Measurements from ENCODE around the gene KRAS.

The KRAS gene

DNA sequence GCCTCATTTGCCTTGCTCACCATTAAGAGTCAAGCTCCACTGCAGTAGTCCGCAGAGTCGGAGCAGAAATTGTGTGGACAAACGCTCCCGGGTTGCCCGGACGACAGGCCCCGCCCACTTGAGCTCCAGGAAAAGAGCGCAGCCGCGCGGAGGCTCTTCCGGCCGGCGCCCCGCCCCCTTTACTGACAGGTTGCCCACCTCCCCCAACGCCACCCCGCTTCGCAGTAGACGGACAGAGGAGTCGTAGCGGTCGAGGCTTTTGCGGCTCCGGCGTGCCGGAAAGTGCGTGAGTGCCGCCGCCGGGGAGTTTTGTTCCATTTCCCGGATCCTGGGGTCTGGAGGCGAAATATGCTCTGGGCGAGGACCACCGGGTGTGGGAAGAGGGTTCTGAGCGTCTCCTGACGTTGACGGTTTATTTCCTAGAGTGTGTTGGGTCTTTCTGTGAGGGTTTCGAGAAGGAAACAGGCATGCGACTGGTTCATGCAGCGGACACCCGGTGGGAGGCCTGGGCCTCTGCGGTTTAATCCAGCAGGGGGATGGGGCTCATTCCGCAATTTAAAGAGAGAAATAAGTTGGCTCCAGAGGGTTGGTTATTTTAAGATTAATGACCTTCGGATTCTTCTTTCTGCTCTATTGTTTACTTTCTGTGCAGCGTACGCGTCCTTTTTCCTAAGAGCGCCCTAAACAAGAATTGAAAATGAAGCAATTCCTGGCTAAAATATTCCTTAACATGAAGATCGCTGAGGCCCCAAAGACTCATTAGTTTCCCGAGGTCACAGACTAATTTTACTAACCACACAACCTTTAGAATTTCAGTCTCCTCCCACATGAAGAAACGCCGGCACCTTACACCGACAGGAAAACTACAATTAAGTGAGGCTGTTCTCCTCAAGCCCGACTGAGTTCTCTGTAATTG lies 55.4 kb downstream of the KRAS start, which contains the start of the genes DNAI7 and ETFRF1:
Gene DNAI7, minus strand, starts transcription at position 105 of the 916 bp plus-strand sequence. Its CDS starts 82 bp downstream, at position 23.
Gene ETFRF1, plus strand, starts transcription at position 182 of the 916 bp plus-strand sequence. CDS start 8,720 bp downstream, outside the sequence.
- peak; percentile 87 to 97 (median 91) for DNase-seq (ENCODE audit: low read depth in 2 of 3, low spot score in 1 of 3)

DNA sequence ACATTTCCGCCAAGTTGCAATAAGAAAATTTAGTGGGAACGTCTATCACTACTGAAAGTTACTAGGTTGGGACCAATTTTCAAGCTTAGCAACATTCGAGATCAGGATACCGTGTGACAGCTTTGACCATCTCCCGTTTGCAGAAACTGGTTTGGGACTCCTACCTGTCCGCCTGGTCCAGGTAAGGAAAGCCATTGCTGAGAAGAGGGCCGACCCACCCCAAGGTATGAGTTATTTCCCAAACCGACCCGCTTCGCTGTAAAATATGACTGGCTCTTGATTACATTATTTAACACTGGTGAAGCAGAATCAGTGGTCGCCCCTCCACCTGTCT lies 56.0 kb downstream of the KRAS start:
- no peak for DNase-seq (ENCODE audit: low read depth in 2 of 3, low spot score in 1 of 3)

DNA sequence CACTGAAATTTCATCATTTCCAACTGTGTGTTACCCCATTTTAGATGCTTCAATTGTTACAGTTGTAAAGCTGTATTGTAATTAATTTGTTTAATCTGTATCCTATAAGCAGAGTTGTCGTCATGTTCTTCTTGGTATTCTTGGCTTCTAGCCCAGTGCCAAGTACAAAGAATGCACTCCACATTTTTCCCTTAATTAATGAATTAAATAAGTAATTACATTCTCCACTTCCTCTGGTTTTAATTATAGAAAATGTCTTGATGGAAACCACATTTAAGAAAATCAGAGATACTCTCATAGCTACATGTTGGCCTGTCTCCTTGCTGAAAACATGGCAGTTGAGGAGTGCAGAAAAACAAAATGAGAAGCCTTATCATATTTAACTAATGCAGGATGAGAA lies 56.5 kb downstream of the KRAS start:
- no peak for DNase-seq (ENCODE audit: low read depth in 2 of 3, low spot score in 1 of 3)

- no peak for DNase-seq (ENCODE audit: low read depth in 2 of 3, low spot score in 1 of 3)
Measured at GRCh38 chr12:25190793-25191192, 59.9 kb downstream of the KRAS start.

DNA sequence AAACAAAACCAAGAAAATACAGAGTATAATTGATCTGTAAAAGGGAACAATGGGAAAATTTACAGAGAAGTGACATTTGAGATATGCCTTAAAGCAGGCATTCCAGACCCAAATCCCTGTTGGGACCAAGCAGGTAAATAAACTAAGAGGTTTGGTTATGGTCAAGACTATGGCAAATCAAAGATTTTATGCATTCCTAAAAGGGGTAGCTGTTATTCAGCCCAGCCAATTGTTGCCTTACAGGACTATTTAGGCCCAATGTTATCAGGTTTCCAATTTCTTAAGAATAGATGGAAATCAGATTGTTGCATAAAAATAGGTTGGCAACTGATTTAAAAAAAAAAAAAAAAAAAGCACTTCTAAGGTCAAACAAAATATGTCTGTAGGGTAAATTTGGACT lies 61.1 kb downstream of the KRAS start:
- no peak for DNase-seq (ENCODE audit: low read depth in 2 of 3, low spot score in 1 of 3)

GRCh38 chr12:25187781-25188180 lies 62.9 kb downstream of the KRAS start:
- no peak for DNase-seq (ENCODE audit: low read depth in 2 of 3, low spot score in 1 of 3)

GRCh38 chr12:25186788-25187402 lies 63.8 kb downstream of the KRAS start:
- DNase-seq (ENCODE audit: low read depth in 2 of 3, low spot score in 1 of 3) = no peak

- DNase-seq (ENCODE audit: low read depth in 2 of 3, low spot score in 1 of 3) = no peak
Measured at GRCh38 chr12:25186038-25186787, 64.5 kb downstream of the KRAS start.

DNA sequence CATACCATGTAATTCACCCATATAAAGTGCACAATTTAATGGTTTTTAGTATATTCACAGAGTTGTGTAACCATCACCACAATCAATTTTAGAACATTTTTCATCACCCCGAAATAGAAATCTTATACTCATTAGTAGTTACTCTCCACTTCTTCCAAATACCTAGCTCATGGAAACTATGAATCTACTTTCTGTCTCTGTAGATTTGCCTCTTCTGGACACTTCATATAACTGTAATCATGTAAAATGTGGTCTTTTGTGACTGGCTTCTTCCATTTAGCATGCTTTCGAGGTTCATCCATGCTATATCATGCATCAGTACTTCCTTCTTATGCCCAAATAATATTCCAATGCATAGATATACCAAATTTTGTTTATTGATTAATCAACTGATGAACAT lies 66.6 kb downstream of the KRAS start:
- DNase-seq (ENCODE audit: low read depth in 2 of 3, low spot score in 1 of 3) = no peak

- DNase-seq (ENCODE audit: low read depth in 2 of 3, low spot score in 1 of 3) = no peak
Measured at GRCh38 chr12:25182765-25183164, 68.0 kb downstream of the KRAS start.

- no peak for DNase-seq (ENCODE audit: low read depth in 2 of 3, low spot score in 1 of 3)
Measured at GRCh38 chr12:25162866-25163265, 87.9 kb downstream of the KRAS start.

DNA sequence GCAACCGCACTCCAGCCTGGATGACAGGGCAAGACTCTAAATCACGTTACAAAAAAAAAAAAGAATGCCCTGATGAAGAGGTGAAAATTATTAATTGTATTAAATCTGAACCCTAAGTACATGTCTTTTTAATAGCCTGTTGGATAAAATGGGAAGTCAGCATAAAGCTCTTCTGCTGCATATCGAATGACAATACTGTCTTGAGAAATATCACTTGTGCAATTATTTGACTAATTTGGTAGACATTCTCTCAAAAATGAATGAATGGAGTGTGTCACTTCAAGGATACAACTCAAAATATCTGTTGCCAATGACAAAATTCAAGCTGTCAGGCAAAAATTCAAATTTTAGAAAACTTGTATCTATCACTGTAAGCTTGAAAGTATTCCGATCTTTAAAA lies 94.7 kb downstream of the KRAS start:
- DNase-seq (ENCODE audit: low read depth in 2 of 3, low spot score in 1 of 3) = no peak

GRCh38 chr12:25155022-25155576 lies 95.6 kb downstream of the KRAS start:
- DNase-seq (ENCODE audit: low read depth in 2 of 3, low spot score in 1 of 3) = peak in 1 of 3 donors; percentile 22
